ENCODE results near the gene NPC2.

The NPC2 gene

GRCh38 chr14:74503291-74503937, 10.3 kb upstream of the NPC2 start:
- no peak for DNase-seq (ENCODE audit: low read depth)

- DNase-seq (ENCODE audit: low read depth), result peak; percentile 52
These were observed 9.3 kb upstream of the NPC2 start for GRCh38 chr14:74502236-74503019.

GRCh38 chr14:74501691-74502090, 8.6 kb upstream of the NPC2 start:
- no peak for DNase-seq (ENCODE audit: low read depth)

GRCh38 chr14:74501135-74501614, 8.1 kb upstream of the NPC2 start:
- peak; percentile 77 for DNase-seq (ENCODE audit: low read depth)

- no peak for DNase-seq (ENCODE audit: low read depth)
These were observed 7.5 kb upstream of the NPC2 start for GRCh38 chr14:74500417-74501134.

GRCh38 chr14:74495356-74495755, 2.3 kb upstream of the NPC2 start:
- peak; percentile 18 for DNase-seq (ENCODE audit: low read depth)

GRCh38 chr14:74493343-74494261, 497 bp upstream of the NPC2 start, which contains the start of gene ISCA2:
TSS of gene ISCA2 (plus strand) at chr14:74493765. CDS start at chr14:74493775, 10 bp downstream.
- peak; percentile 100 for DNase-seq (ENCODE audit: low read depth)

GRCh38 chr14:74491956-74492775, 939 bp downstream of the NPC2 start:
- DNase-seq (ENCODE audit: low read depth), result peak; percentile 65

GRCh38 chr14:74490486-74490885, 2.6 kb downstream of the NPC2 start:
- DNase-seq (ENCODE audit: low read depth), result no peak

GRCh38 chr14:74488786-74489397, 4.2 kb downstream of the NPC2 start:
- DNase-seq (ENCODE audit: low read depth), result peak; percentile 69

- no peak for DNase-seq (ENCODE audit: low read depth)
These were observed 6.9 kb downstream of the NPC2 start for GRCh38 chr14:74486164-74486563.

GRCh38 chr14:74483321-74483720, 9.8 kb downstream of the NPC2 start:
- DNase-seq (ENCODE audit: low read depth), result peak; percentile 35

- no peak for DNase-seq (ENCODE audit: low read depth)
These were observed 10.5 kb downstream of the NPC2 start for GRCh38 chr14:74482571-74482970.

- DNase-seq (ENCODE audit: low read depth), result no peak
These were observed 13.1 kb downstream of the NPC2 start for GRCh38 chr14:74480046-74480445.

GRCh38 chr14:74478996-74479635, 14.0 kb downstream of the NPC2 start:
- DNase-seq (ENCODE audit: low read depth), result peak; percentile 55

GRCh38 chr14:74476607-74477006, 16.5 kb downstream of the NPC2 start:
- no peak for DNase-seq (ENCODE audit: low read depth)

- DNase-seq (ENCODE audit: low read depth), result no peak
These were observed 17.0 kb downstream of the NPC2 start for GRCh38 chr14:74476107-74476506.

- DNase-seq (ENCODE audit: low read depth), result peak; percentile 82
These were observed 17.4 kb downstream of the NPC2 start for GRCh38 chr14:74475678-74476077.

- DNase-seq (ENCODE audit: low read depth), result no peak
These were observed 18.7 kb downstream of the NPC2 start for GRCh38 chr14:74474376-74474775.

GRCh38 chr14:74472601-74473000, 20.5 kb downstream of the NPC2 start:
- DNase-seq (ENCODE audit: low read depth), result no peak
